ENCODE measurements around the gene PLEKHG5. TPM values are rescaled to one million over a fixed set of nuclear protein-coding genes. Genes with fewer than 3 reads are reported as not detected.
"Not testable (repeated sequence)": the region's sequence is repeated elsewhere in the genome, so short reads cannot be mapped to it uniquely, and the experiment has no call there.

The PLEKHG5 gene
- total RNA-seq, 1 donor from 2014 or later = 14.3 TPM

GRCh38 chr1:6461538-6462411 lies 29.7 kb downstream of the PLEKHG5 start:
- DNase-seq = no peak

- DNase-seq = no peak
Observed at GRCh38 chr1:6461051-6461530, 30.4 kb downstream of the PLEKHG5 start.

GRCh38 chr1:6460301-6461050 lies 31.0 kb downstream of the PLEKHG5 start:
- no peak for DNase-seq

- no peak for DNase-seq
Observed at GRCh38 chr1:6459850-6460265, 31.6 kb downstream of the PLEKHG5 start.

- DNase-seq = no peak
Observed at GRCh38 chr1:6456800-6457466, 34.5 kb downstream of the PLEKHG5 start.

- DNase-seq = not testable (repeated sequence)
Observed at GRCh38 chr1:6455752-6456520, 35.5 kb downstream of the PLEKHG5 start.

- no peak for DNase-seq
Observed at GRCh38 chr1:6454856-6455751, 36.4 kb downstream of the PLEKHG5 start.

- DNase-seq = not testable (repeated sequence)
Observed at GRCh38 chr1:6453895-6454855, 37.3 kb downstream of the PLEKHG5 start.

- no peak for DNase-seq
Observed at GRCh38 chr1:6450943-6451373, 40.5 kb downstream of the PLEKHG5 start.

- not testable (repeated sequence) for DNase-seq
Observed at GRCh38 chr1:6450486-6450885, 41.0 kb downstream of the PLEKHG5 start.

GRCh38 chr1:6450005-6450450 lies 41.4 kb downstream of the PLEKHG5 start:
- no peak for DNase-seq

GRCh38 chr1:6448749-6449631 lies 42.5 kb downstream of the PLEKHG5 start:
- no peak for DNase-seq

- no peak for DNase-seq
Observed at GRCh38 chr1:6447818-6448748, 43.4 kb downstream of the PLEKHG5 start.

GRCh38 chr1:6447016-6447817 lies 44.2 kb downstream of the PLEKHG5 start:
- DNase-seq = no peak

GRCh38 chr1:6446665-6447015 lies 44.8 kb downstream of the PLEKHG5 start:
- no peak for DNase-seq

GRCh38 chr1:6445929-6446328 lies 45.5 kb downstream of the PLEKHG5 start:
- DNase-seq = not testable (repeated sequence)
